Subcutaneous adipose tissue (tissue), 4 donors: Measurements from ENCODE around the gene PLEKHM3. TPM values are rescaled to one million over a fixed set of nuclear protein-coding genes. Genes with fewer than 3 reads are reported as not detected.

ENCODE experiments used
- CTCF ChIP-seq: fragments of 450-650 bp; IDR thresholded peaks from one replicate; pipeline ENCODE4 v1.5.1; 2016; ENCODE audit warnings: low read depth, mild to moderate bottlenecking, control low read depth, antibody characterized with exemption, moderate library complexity
- total RNA-seq, 4 donors: library from RNA; depleted of rRNA; stranded (reverse); fragments of >200 nt; gene quantifications; one replicate each; pipeline ENCODE4 v1.1.0, GENCODE V29; 2016

The PLEKHM3 gene
- total RNA-seq, 4 donors from 2014 or later = 24.6 to 36.0 (median 26.2) TPM

DNA sequence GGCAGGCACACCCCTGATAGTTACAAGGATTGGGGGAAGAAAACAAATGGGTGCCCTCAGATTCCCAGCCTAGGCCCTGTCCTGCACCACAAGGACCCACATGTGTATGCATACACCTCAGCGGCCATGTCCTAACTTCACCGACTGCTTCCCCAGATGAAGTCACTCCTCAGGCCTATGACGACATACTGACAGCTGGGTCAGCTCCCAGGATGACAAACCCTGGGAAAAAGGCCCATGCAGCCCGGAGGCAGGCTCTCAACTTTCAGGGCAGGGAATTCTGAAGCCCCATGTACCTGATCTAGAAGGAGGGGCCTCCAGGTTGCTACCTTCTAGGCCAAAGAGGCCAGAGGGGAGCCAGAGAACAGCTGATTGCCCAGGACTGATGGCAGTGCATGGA lies 11.0 kb upstream of the PLEKHM3 start:
- no peak for TF ChIP-seq CTCF

GRCh38 chr2:208034503-208035140 lies 9.3 kb upstream of the PLEKHM3 start:
- TF ChIP-seq CTCF = no peak

DNA sequence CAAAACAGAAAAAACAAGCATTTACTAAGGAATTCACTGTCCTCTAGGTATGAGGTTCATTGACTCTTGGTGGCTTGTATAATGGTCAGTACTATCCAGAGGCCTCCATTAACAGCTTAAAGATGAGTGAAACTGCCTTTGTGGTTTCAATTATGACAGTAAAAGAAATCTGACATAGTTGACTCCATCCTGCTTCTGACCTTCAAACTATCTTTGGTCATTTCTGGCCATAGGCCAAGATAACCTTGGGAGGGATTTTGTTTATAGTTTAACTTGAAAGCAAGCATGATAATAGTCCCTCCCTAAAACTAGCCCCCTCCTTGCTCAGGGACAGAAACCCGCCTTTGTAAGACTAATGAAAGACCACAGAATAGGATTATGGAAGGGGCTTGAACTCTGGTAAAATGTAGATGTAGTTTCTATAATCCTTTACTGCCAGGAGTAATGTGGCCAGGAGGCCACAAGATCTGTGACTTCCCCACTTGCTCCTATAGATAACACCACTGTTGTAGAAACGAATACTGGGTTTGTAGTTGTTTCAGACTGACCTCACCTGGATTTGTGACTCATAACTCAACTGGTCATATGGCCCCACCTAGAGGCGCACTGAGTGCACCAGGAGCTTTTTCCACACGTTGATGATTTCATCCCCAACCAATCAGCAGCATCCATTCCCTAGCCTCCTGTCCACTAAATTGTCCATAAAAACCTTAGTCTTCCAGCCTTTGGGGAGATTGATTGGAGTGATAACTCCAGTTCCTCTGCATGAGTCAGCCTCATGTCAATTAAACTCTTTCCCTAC lies 8.6 kb upstream of the PLEKHM3 start:
- TF ChIP-seq CTCF = no peak

GRCh38 chr2:208031608-208032019 lies 6.3 kb upstream of the PLEKHM3 start:
- TF ChIP-seq CTCF = no peak

DNA sequence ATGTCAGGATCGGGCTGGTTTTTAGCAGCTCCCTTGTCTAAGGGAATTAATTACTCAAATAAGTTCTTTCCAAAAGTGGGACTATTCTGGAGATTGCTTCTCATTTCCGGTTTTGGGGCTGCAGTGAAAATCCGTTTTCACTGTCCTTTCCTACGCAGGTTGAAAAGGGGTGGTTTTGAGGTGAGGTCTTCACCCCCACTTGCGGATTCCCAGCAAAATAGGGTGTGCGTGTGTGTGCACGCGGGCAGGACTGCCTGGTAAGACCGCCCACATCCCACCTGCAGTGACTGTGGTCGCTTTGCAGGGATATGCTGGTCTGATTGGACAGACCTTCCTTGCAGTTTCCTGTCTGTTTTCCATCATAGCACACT lies 472 bp upstream of the PLEKHM3 start:
- TF ChIP-seq CTCF = no peak

DNA sequence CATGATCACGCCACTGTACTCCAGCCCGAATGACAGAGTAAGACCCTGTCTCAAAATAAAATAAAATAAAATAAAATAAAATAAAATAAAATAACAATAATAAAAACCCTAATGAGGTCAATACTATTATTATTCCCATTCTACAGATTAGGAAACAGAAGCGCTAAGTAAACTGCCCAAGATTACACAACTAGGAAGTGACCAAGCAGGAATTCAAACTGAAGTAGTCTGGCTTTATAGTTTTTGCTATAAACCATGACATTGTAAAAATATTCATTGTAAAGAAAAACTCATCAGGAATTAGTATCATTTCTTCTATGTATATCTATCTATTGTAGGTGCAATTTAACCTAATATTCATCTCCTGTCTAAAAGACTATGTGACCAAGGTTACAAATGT lies 1.2 kb downstream of the PLEKHM3 start:
- no peak for TF ChIP-seq CTCF

- no peak for TF ChIP-seq CTCF
Observed at GRCh38 chr2:208020253-208020652, 5.1 kb downstream of the PLEKHM3 start.
